Stimulated activated CD4-positive, alpha-beta T cell treated with anti-CD3 and anti-CD28 coated beads, TNF-alpha, amount 100 ng/mL, for 4 hours (primary cell): ENCODE data around the gene HCAR3.

Source experiments
- DNase-seq, 3 experiments: peaks; one replicate each; pipeline ENCODE4 v3.0.0-alpha.2; 2020; ENCODE audit warnings: low read depth in 3 of 3

Gene HCAR3

GRCh38 chr12:122669397-122670070, 47.1 kb downstream of the HCAR3 start:
- DNase-seq: no peak

GRCh38 chr12:122668268-122668667, 48.3 kb downstream of the HCAR3 start:
- DNase-seq: no peak

GRCh38 chr12:122665759-122666158, 50.9 kb downstream of the HCAR3 start:
- no peak for DNase-seq

- DNase-seq: no peak
Measured at GRCh38 chr12:122665349-122665748, 51.3 kb downstream of the HCAR3 start.
